ENCODE results near the gene LPCAT2.

Gene LPCAT2

DNA sequence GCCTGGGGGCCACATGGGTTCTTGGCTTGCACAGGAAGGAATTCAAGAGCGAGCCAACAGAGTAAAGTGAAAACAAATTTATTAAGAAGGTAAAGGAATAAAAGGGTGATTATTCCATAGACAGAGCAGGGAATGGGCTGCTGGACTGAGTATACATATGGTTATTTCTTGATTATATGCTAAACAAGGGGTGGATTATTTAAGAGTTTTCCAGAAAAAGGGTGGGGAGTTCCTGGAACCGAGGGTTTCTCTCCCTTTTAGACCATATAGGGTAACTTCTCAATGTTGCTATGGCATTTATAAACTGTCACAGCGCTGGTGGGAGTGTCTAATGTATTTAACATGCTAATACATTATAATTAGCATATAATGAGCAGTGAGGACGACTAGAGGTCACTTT is 27.8 kb upstream of the LPCAT2 start:
- no peak for DNase-seq (ENCODE audit: low read depth)

GRCh38 chr16:55482056-55482455 is 26.8 kb upstream of the LPCAT2 start:
- no peak for DNase-seq (ENCODE audit: low read depth)

GRCh38 chr16:55487048-55487803 is 21.6 kb upstream of the LPCAT2 start:
- peak; percentile 94 for DNase-seq (ENCODE audit: low read depth)

GRCh38 chr16:55488306-55488705 is 20.6 kb upstream of the LPCAT2 start:
- DNase-seq (ENCODE audit: low read depth), result no peak

- no peak for DNase-seq (ENCODE audit: low read depth)
Measured at GRCh38 chr16:55489119-55489955, 19.5 kb upstream of the LPCAT2 start.

GRCh38 chr16:55489956-55490265 is 19.0 kb upstream of the LPCAT2 start:
- no peak for DNase-seq (ENCODE audit: low read depth)

- no peak for DNase-seq (ENCODE audit: low read depth)
Measured at GRCh38 chr16:55490301-55490700, 18.6 kb upstream of the LPCAT2 start.

DNA sequence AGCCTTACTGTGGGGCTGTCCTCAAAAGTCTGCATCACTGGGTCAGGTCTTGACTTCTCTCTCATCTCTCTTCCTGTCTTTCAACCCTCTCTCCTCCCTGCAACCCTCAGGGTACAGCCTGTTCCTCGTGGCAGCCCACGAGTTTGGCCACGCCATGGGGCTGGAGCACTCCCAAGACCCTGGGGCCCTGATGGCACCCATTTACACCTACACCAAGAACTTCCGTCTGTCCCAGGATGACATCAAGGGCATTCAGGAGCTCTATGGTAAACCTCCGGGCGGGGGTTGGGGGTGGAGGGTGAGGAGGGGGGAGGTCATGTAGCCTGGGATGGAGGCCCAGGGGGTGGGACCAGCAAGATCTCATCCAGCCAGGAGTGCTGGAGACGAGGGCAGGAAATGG is 17.2 kb upstream of the LPCAT2 start:
- DNase-seq (ENCODE audit: low read depth), result no peak

GRCh38 chr16:55492756-55493380 is 16.0 kb upstream of the LPCAT2 start:
- no peak for DNase-seq (ENCODE audit: low read depth)

- peak; percentile 91 for DNase-seq (ENCODE audit: low read depth)
Measured at GRCh38 chr16:55494994-55495421, 13.9 kb upstream of the LPCAT2 start.

GRCh38 chr16:55495616-55496289 is 13.1 kb upstream of the LPCAT2 start:
- DNase-seq (ENCODE audit: low read depth), result peak; percentile 94

GRCh38 chr16:55496509-55497145 is 12.2 kb upstream of the LPCAT2 start:
- DNase-seq (ENCODE audit: low read depth), result no peak

DNA sequence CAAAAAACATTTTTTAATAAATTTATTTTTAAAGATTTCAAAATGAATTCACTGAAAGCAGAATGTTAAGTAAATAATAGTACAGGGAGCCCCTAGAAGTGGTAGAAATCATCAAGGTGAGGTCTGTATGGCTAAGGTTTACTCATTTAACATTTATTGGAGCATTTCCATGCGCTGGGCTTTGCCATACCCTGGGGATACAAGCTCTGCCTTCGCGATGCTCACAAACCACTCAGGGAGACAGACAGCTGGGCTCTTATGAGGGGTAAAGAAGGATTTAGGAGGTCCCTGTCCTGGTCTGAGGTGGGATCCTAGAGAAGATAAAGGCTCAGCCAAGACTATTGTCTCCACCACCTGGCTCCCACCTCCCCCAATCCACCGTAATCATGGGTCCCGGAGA is 11.3 kb upstream of the LPCAT2 start:
- no peak for DNase-seq (ENCODE audit: low read depth)

DNA sequence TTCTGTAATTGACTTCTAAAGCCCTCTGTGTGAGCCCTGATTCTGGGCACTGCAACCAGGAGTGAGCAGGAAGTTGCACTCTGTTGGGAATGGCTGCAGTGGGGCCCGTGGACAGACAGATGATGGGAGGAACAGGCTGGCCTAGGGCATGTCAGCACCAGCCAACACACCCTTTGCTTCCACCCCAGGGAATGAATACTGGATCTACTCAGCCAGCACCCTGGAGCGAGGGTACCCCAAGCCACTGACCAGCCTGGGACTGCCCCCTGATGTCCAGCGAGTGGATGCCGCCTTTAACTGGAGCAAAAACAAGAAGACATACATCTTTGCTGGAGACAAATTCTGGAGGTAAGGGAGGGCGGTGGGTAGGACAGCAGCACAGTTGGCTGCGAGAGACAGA is 10.8 kb upstream of the LPCAT2 start:
- no peak for DNase-seq (ENCODE audit: low read depth)

DNA sequence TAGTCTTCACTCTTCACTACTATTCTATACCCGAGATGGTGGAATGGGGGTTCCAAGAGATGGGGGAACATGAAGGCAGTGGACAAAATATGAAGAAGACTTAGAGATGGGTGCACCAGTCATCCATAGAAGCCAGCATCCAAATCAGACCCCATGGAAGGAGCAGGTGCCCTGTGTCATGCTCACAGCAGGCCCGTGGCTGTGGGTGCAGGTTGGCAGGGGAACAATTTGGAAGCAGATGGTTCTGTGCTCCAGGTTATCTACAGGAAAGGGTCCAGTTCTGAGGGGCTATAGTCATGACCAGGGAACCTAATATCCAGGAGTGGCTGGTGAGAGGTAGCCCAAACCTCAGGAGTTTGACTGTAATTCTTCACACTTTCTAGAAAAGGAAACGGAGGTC is 9.6 kb upstream of the LPCAT2 start:
- no peak for DNase-seq (ENCODE audit: low read depth)

GRCh38 chr16:55499951-55500529 is 8.8 kb upstream of the LPCAT2 start:
- DNase-seq (ENCODE audit: low read depth), result peak; percentile 98

DNA sequence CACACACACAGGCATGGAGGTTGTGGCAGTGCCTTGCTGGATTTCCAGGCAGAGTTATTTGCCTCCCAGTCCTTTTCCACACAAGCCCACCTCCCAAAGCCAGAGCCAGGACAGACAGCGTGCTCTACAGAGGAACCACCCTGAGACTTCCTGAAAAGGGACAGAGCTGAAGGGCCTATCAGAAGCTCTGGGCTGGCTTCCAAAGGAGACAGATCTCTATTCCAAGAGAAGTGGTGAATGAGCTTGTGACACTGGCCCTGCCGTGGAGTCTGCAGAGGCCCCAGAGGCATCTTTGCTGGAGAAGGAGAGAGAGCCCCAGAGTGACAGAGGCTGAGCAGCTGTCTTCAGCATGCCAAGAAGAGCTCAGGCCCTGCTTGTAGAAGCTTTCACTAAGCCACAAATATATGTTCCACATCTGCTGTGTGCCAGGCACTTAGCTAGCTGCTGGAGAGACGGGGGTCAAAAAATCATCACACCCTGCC is 8.3 kb upstream of the LPCAT2 start:
- DNase-seq (ENCODE audit: low read depth), result no peak

DNA sequence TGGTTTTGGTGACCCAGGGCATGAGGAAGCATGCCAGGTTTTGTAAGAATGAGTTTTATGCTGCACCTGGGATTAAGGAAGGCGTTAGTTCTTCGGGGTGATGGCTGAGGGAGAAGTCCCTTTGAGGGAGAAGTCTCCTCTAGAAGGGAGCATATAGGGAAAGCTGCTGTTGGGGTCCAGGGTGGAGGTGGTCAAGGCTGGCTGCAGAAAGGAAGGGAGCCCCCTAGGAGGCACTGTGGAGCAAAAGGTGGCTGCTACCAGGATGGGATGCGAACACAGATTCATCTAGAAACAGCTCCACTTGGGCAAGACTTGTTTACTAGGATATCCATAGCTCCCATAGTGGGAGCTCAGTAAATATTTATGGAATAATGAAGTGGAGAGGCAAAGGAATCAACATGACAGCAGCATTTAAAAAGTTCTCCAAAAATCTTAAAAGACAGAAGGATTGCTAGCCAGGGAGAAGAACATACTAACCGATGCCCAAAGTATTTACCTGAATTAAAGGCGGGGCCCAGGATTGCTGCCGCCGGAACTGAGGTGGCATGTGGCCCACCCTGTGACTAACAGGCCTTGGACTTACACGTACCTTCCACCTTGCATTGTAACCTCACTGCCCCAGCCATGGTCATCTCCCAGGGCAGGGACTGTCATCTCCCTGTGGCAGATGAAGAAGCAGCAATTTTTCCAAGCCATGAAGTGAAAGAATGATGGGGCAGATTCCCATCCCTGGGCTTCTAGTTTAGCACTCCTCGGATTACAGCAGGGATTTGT is 7.1 kb upstream of the LPCAT2 start:
- DNase-seq (ENCODE audit: low read depth), result no peak

DNA sequence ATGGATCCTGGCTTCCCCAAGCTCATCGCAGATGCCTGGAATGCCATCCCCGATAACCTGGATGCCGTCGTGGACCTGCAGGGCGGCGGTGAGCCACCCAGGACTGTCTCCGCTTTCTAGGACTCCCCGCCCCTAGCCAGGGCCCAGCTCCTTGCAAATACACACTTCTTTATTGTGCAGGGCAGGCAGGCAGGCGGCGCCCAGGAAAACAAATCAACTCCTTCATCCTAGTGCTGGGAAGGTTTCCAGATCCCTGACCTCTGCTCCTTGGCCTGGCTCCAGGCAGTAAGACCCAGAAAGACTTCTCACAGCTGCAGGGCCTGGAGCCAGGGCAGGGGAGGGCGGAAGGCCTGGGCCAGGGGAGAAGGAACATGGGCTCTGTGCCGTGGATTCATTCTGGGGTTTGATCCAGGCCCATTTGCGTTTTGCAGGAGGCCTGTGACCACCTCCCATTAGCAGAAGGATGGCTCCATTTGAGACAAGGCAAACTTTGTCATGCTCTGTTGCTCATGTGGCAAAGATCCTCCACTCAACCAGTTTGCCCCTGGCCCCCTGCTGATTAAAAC is 6.0 kb upstream of the LPCAT2 start:
- DNase-seq (ENCODE audit: low read depth), result no peak
